ENCODE results near the gene SEC22C. TPM values are rescaled to one million over a fixed set of nuclear protein-coding genes. Genes with fewer than 3 reads are reported as not detected.

Gene SEC22C
- total and polyA plus RNA-seq, 2 donors (not counting 1 experiment from before 2014, with no cell fraction given), result 19.2 to 44.8 TPM

DNA sequence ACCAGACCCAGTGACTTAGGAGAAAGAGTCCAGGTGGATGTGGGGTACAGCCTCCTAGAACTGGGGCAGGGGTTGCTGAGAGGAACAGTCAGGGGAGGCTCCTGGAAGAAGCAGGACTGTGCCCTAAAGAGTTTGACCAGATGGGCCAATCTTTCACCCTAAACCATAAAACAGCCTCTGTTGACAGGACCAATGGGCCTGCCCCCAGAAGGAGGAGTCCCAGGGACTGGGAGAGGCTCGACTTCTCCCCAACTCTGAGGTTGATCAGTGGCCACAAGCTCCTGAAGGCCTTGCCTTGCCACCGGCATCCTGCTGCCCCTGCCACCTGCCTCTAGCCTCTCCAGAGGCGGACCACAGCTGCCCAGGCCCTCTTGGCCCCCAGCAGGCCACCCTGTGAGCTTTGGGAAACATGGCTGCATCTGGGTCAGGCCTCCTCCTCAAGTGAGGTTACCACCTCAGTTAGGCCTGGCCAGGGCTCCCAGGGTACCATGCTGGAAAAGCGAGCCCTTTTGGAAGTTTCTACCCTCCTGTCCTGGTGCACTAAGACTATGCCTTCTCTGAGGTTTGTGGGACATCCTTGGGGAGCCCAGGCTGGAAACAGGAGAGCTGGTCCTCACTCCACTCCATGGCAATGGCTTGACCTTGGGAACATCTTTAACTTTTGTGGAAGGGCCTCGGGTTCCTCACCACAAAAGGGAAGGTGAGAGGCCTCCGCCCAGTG is 76.5 kb downstream of the SEC22C start:
- Histone ChIP-seq H3K27me3 (replicated peaks in 1 of 4; ENCODE audit: control extremely low read depth in 1 of 4, control insufficient read depth in 3 of 4, insufficient read depth in 4 of 4, low read length in 3 of 4) (peaks cover 0 to 18% (median 11%) of the 10 kb centered on the region in 4 experiments), H3K79me2 (ENCODE audit: control insufficient read depth, insufficient read depth, low read length) (no peaks in the 10 kb centered on the region), H3K27ac (ENCODE audit: low read length in 2 of 2) (no peak overlapping the region), H2AFZ (ENCODE audit: insufficient read depth, low read depth, low read length, poor library complexity, severe bottlenecking) (no peak overlapping the region), H3K4me3 (ENCODE audit: control extremely low read depth in 1 of 5, extremely low read depth in 1 of 5, insufficient read depth in 1 of 5, low read depth in 2 of 5, low read length in 4 of 5) (no peak overlapping the region), H3K9ac (ENCODE audit: low read length) (no peak overlapping the region), H3K9me3 (ENCODE audit: control extremely low read depth in 1 of 3, control insufficient read depth in 2 of 3, insufficient read depth in 1 of 3, low read length in 2 of 3) (no peaks in the 10 kb centered on the region), H3K4me2 (replicated peaks; ENCODE audit: low read depth, low read length, poor library complexity, severe bottlenecking) (no peak overlapping the region), H3K4me1 (ENCODE audit: control insufficient read depth in 2 of 2, insufficient read depth in 2 of 2, low read length in 2 of 2) (peaks cover 11 to 21% of the 10 kb centered on the region in 2 donors), H4K20me1 (ENCODE audit: control insufficient read depth, insufficient read depth, low read length, poor library complexity, severe bottlenecking) (no peaks in the 10 kb centered on the region), H3K36me3 (replicated peaks in 1 of 2; ENCODE audit: control extremely low read depth in 1 of 2, control insufficient read depth in 1 of 2, extremely low read depth in 1 of 2, insufficient read depth in 2 of 2, low read length in 1 of 2) (no peaks in the 10 kb centered on the region)
- intact Hi-C loops (cut with micrococcal nuclease), result no loop called here
- ATAC-seq (ENCODE audit: low read depth) (no peak), DNase-seq (no peak)
- Mint-ChIP-seq H3K27ac (no peak overlapping the region), H3K9me3 (ENCODE audit: insufficient read depth) (no peaks in the 10 kb centered on the region), H3K4me1 (peaks cover 25% of the 10 kb centered on the region), H3K4me3 (no peak overlapping the region), H3K27me3 (peaks cover 10% of the 10 kb centered on the region)
- ChIA-PET POLR2A (no interaction called here), CTCF (no interaction called here)
- TF ChIP-seq EZH2 (IDR thresholded peaks at IDR 0.05; ENCODE audit: borderline replicate concordance, insufficient read depth, low read depth, low read length, poor library complexity, severe bottlenecking), result no peak
- TF ChIP-seq, protein P1, sequence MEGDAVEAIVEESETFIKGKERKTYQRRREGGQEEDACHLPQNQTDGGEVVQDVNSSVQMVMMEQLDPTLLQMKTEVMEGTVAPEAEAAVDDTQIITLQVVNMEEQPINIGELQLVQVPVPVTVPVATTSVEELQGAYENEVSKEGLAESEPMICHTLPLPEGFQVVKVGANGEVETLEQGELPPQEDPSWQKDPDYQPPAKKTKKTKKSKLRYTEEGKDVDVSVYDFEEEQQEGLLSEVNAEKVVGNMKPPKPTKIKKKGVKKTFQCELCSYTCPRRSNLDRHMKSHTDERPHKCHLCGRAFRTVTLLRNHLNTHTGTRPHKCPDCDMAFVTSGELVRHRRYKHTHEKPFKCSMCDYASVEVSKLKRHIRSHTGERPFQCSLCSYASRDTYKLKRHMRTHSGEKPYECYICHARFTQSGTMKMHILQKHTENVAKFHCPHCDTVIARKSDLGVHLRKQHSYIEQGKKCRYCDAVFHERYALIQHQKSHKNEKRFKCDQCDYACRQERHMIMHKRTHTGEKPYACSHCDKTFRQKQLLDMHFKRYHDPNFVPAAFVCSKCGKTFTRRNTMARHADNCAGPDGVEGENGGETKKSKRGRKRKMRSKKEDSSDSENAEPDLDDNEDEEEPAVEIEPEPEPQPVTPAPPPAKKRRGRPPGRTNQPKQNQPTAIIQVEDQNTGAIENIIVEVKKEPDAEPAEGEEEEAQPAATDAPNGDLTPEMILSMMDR (IDR thresholded peaks at IDR 0.05), result no peak
- 88% methylated on average over 6 of the region's 6 CpGs for WGBS (ENCODE audit: insufficient coverage)

Measured in B cell (primary cell).